Transverse colon (tissue), 4 donors: ENCODE data around the gene HLA-DRA. TPM values are rescaled to one million over a fixed set of nuclear protein-coding genes. Genes with fewer than 3 reads are reported as not detected.

Source experiments
- DNase-seq: peaks from one replicate; pipeline ENCODE4 v3.0.0-alpha.2; 2019
- H3K27ac ChIP-seq, 4 donors: fragments of 200-600 bp; sonication (generic); 2 replicates each; pipeline ENCODE4 v1.5.1; 2016 to 2018; ENCODE audit warnings: inconsistent platforms in 4 of 4
- H3K27me3 ChIP-seq: fragments of 200-600 bp; sonication (generic); 2 replicates; pipeline ENCODE4 v1.5.1; 2017; ENCODE audit warnings: inconsistent platforms
- H3K36me3 ChIP-seq, 4 donors: fragments of 200-600 bp; sonication (generic); 2 replicates each; pipeline ENCODE4 v1.5.1; 2017 to 2019; ENCODE audit warnings: inconsistent platforms in 4 of 4
- H3K4me1 ChIP-seq, 4 donors: fragments of 200-600 bp; sonication (generic); 2 replicates each; pipeline ENCODE4 v1.5.1; 2017 to 2020; ENCODE audit warnings: inconsistent platforms in 4 of 4
- H3K4me3 ChIP-seq, 4 donors: fragments of 200-600 bp; sonication (generic); 1 replicate in 1 of 4; 2 replicates in 3 of 4; pipeline versions ENCODE4 v1.5.1 to v1.6.1; 2017 to 2019; ENCODE audit warnings: inconsistent platforms in 4 of 4
- H3K9me3 ChIP-seq, 2 donors: fragments of 200-600 bp; sonication (generic); 2 replicates each; pipeline ENCODE4 v1.5.1; 2017 to 2019; ENCODE audit warnings: inconsistent platforms in 2 of 2
- EP300 ChIP-seq: sonication (generic); formaldehyde crosslinking; IDR thresholded peaks from one replicate; pipeline ENCODE4 v1.6.1; 2017; ENCODE audit warnings: antibody characterized with exemption, low read depth
- POLR2A ChIP-seq: fragments of 450-650 bp; IDR thresholded peaks from one replicate; pipeline ENCODE4 v1.6.1; 2016; ENCODE audit warnings: antibody characterized with exemption, mild to moderate bottlenecking, moderate library complexity
- POLR2AphosphoS5 ChIP-seq, 3 donors: sonication (generic); formaldehyde crosslinking; IDR thresholded peaks; one replicate each; pipeline ENCODE4 v1.6.1; 2016; ENCODE audit warnings: antibody characterized with exemption in 3 of 3
- WGBS, 2 donors: methylation state at CpG; one replicate each; pipeline ENCODE4 v1.1.5; 2018; ENCODE audit warnings: low coverage in 1 of 2; 5-methylcytosine and 5-hydroxymethylcytosine counted together
- in situ Hi-C, 4 donors: fragments of 200-750 bp; cut with MboI; loops; one replicate each; pipeline versions ENCODE4 v1.15.0 to v1.15.1; 2017; ENCODE audit warnings: low sequenced_read_pairs in 3 of 4, low pct_ligation_motif_present in 1 of 4, low pct_unique_long_range_greater_than_20kb in 1 of 4
- intact Hi-C: fragments of 100-400 bp; cut with DNase I; formaldehyde crosslinking; loops from one replicate; pipeline ENCODE4 v1.15.1; 2023; ENCODE audit warnings: low total_unique reads
- total RNA-seq, 4 donors: library from RNA; depleted of rRNA; stranded (reverse); fragments of >200 nt; gene quantifications; one replicate each; pipeline ENCODE4 v1.1.0, GENCODE V29; 2016
- TF ChIP-seq, protein P1 (sequence below), 5 experiments: fragments of 200-600 bp in 3 of 5; fragments of 450-650 bp in 2 of 5; sonication (generic) in 3 of 5; IDR thresholded peaks; 1 replicate in 2 of 5; 2 replicates in 3 of 5; pipeline ENCODE4 v1.5.1; 2016 to 2017; ENCODE audit warnings: antibody characterized with exemption in 5 of 5, inconsistent platforms in 3 of 5, mild to moderate bottlenecking in 2 of 5, moderate library complexity in 1 of 5

HLA-DRA gene
- total RNA-seq, 4 donors from 2014 or later, result 37.0 to 202 (median 132) TPM

DNA sequence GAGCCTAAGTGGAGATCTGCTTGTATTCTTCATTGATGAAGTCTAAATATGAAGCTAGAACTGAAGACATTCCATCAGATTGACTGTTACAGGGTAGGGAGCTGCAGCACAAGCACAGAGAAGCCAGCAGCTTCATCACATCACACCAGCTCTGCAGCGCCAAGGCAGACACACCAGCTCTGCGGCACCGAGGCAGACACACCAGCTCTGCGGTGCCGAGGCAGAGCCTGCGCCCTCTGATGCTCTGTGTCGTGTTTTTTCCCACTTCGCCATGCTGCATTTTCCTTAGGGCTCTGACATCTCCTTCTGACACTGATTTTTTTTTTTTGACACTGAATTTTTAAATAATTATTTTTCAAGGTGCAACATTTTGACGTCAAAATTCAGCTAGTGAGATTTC lies 33.5 kb upstream of the HLA-DRA start:
- Histone ChIP-seq H3K27ac (no peak overlapping the region), H3K9me3 (no peaks in the 10 kb centered on the region), H3K27me3 (peaks cover 85% of the 10 kb centered on the region), H3K4me3 (no peak overlapping the region), H3K4me1 (peaks cover 0 to 9% (median under 1%) of the 10 kb centered on the region in 4 donors), H3K36me3 (no peaks in the 10 kb centered on the region)
- intact Hi-C loops, result no loop called here
- DNase-seq, result no peak
- TF ChIP-seq POLR2AphosphoS5 (IDR thresholded peaks at IDR 0.05), result no peak
- no peak for TF ChIP-seq POLR2A
- TF ChIP-seq, protein P1, sequence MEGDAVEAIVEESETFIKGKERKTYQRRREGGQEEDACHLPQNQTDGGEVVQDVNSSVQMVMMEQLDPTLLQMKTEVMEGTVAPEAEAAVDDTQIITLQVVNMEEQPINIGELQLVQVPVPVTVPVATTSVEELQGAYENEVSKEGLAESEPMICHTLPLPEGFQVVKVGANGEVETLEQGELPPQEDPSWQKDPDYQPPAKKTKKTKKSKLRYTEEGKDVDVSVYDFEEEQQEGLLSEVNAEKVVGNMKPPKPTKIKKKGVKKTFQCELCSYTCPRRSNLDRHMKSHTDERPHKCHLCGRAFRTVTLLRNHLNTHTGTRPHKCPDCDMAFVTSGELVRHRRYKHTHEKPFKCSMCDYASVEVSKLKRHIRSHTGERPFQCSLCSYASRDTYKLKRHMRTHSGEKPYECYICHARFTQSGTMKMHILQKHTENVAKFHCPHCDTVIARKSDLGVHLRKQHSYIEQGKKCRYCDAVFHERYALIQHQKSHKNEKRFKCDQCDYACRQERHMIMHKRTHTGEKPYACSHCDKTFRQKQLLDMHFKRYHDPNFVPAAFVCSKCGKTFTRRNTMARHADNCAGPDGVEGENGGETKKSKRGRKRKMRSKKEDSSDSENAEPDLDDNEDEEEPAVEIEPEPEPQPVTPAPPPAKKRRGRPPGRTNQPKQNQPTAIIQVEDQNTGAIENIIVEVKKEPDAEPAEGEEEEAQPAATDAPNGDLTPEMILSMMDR (IDR thresholded peaks at IDR 0.05), result no peak
- no peak for TF ChIP-seq EP300
- in situ Hi-C loops, result loop anchor here in 2 of 4 donors (25.0 kb wide), 1 partner anchor 169 kb away; no protein-coding TSS in a partner anchor
- WGBS, 2 donors, result 74 to 78% methylated on average over 7 to 9 of the region's 9 CpGs

DNA sequence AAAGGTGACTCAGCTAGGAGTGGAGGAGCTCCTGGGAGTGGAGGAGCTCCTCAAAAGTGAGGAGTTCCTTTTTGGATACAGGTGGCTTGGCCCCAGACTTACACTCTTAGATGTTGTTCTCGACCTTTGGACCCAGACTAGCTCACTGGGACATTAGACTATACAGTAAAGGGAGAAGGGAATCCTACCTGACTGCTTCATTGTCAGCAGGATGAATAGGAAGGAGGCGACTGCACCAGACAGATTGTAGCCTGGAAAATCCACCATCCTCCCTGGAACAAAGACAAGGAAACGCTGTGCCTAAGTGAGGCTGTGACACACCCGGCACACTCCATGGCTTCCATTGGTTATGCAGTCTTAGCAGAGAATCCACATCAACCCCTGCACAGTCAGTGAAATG lies 32.8 kb upstream of the HLA-DRA start, which contains the start of gene BTNL2:
TSS of gene BTNL2 (minus strand) at position 325 of the 400 bp plus-strand sequence. CDS start at position 267, 58 bp downstream.
- Histone ChIP-seq H3K4me3 (no peak within 1 kb of the TSS), H3K36me3 (no peaks in the 10 kb centered on the region), H3K9me3 (no peaks in the 10 kb centered on the region), H3K27ac (no peak within 1 kb of the TSS), H3K27me3 (peaks cover 79% of the 10 kb centered on the region), H3K4me1 (peaks cover 0 to 15% (median 3%) of the 10 kb centered on the region in 4 donors)
- WGBS, 2 donors, result 45% methylated on average over 4 of the region's 4 CpGs; no CpG with 5 or more reads in 1 of the 2 donors
- no peak for DNase-seq
- intact Hi-C loops, result no loop called here
- TF ChIP-seq POLR2A (no peak), POLR2AphosphoS5 (IDR thresholded peaks at IDR 0.05) (no peak), EP300 (no peak)
- TF ChIP-seq, protein P1 (IDR thresholded peaks at IDR 0.05), result no peak
- in situ Hi-C loops, result loop anchor here in 2 of 4 donors (25.0 kb wide), 1 partner anchor 170 kb away; no protein-coding TSS in a partner anchor

DNA sequence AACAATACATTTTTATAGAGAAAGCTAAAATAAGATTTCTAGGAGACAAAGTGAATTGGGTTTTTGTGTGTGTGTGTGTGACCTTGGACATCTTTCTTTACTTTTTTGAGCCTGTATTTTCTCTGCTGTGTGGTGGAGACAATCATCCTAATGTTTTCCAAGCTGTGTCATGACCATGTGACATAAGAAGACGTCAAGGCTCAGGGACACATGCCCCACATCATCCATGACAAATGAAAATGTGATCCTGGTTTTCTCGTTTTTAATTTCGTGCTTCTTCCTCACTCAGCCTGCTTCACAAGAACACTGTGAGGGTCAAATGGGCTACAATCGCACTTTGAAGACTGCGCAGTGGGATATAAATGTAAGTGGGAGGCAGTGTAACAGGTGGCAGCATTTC lies 28.8 kb upstream of the HLA-DRA start:
- WGBS, 2 donors, result 51 to 62% methylated on average over 5 of the region's 5 CpGs
- in situ Hi-C loops, result loop anchor here (5.0 to 25.0 kb wide), 4 partner anchors 166 to 386 kb away; no protein-coding TSS in a partner anchor
- intact Hi-C loops, result loop anchor here (5.0 kb wide), 1 partner anchor 386 kb away; no protein-coding TSS in a partner anchor

DNA sequence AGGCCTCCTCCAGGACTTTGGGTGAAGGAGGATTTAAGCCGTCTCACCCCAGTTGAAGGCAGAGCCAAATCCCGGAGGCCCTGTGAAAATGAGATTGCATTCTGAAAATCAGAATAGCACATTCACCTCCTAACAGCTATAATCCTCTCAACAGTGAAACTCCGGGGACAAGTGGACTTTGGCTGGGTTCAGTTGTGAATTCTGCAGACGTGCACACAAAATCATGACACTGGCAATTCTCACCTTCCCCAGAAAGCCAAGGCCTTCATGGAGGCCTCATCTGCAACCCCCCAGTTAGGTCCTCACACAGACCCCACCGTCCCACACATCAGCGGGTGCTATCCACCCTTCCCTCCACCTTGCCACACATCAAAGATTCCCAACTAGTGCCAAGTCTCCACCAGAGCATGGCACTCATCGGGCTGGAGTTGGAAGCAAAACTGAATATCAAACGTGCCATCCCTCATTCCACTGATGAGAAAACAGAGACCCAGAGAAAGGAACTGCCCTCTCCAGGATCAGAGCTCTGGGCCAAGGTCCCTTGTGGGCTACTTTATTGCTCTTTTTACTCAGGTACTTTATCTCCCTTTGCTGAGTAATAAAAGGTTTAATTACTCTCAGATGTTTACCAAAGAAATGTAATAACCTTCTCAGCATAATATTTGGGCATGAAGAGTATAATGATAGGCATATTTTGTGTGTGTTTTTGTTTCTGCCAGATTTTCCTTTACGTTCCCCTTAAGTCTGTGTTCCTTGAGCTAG lies 27.9 kb upstream of the HLA-DRA start:
- Histone ChIP-seq H3K27me3 (peaks cover 80% of the 10 kb centered on the region), H3K4me3 (no peak overlapping the region), H3K9me3 (no peaks in the 10 kb centered on the region), H3K27ac (no peak overlapping the region), H3K4me1 (peaks cover 0 to 34% (median 13%) of the 10 kb centered on the region in 4 donors), H3K36me3 (no peaks in the 10 kb centered on the region)
- in situ Hi-C loops, result loop anchor here (5.0 to 25.0 kb wide), 4 partner anchors 167 to 386 kb away; no protein-coding TSS in a partner anchor
- WGBS, 2 donors, result 43 to 63% methylated on average over 1 to 9 of the region's 9 CpGs
- DNase-seq, result no peak
- intact Hi-C loops, result loop anchor here (5.0 kb wide), 1 partner anchor 386 kb away; no protein-coding TSS in a partner anchor
- TF ChIP-seq EP300 (no peak), POLR2AphosphoS5 (IDR thresholded peaks at IDR 0.05) (no peak), POLR2A (no peak)
- TF ChIP-seq, protein P1 (IDR thresholded peaks at IDR 0.05), result no peak

More for the DNA sequence above, 28.8 kb upstream of the HLA-DRA start:
- H3K27ac ChIP-seq, result no peak overlapping the region
- no peak for TF ChIP-seq POLR2AphosphoS5 (IDR thresholded peaks at IDR 0.05)
- TF ChIP-seq EP300, result no peak
- TF ChIP-seq, protein P1 (IDR thresholded peaks at IDR 0.05), result no peak
- no peak for TF ChIP-seq POLR2A
- no peaks in the 10 kb centered on the region for H3K9me3 ChIP-seq
- no peak for DNase-seq
- peaks cover 0 to 35% (median 13%) of the 10 kb centered on the region in 4 donors for H3K4me1 ChIP-seq
- no peaks in the 10 kb centered on the region for H3K36me3 ChIP-seq
- no peak overlapping the region for H3K4me3 ChIP-seq
- H3K27me3 ChIP-seq, result peaks cover 80% of the 10 kb centered on the region
